HepG2 (cell line): ENCODE measurements around the gene OTP. TPM values are rescaled to one million over a fixed set of nuclear protein-coding genes. Genes with fewer than 3 reads are reported as not detected.
A peak's percentile ranks its signal among the peaks of the same experiment; 100 is the strongest.

ENCODE experiments used
- ATAC-seq: fragments of 200-7000 bp; cut with Tn5 transposase; 3 replicates; pipeline ENCODE4 v1.9.1; 2020; ENCODE audit warnings: mild to moderate bottlenecking, moderate library complexity
- BruUV-seq: library from RNA; stranded (reverse); fragments of 400-500 nt; replicated peaks from 2 replicates; lab custom pipeline; 2021; lab: Mats Ljungman, UMichigan
- CTCF ChIA-PET: fragments of 300-600 bp; formaldehyde crosslinking; extraction: SDS; loops from one replicate; lab custom pipeline; 2021; ENCODE audit warnings: low total read pairs, inconsistent platforms, low intra/inter-chr PET ratio; lab: Yijun Ruan, JAX
- POLR2A ChIA-PET: fragments of 350-600 bp; sonication (Branson Sonifier 250); formaldehyde crosslinking; loops from one replicate; lab custom pipeline; 2020; ENCODE audit warnings: antibody characterized with exemption, inconsistent platforms; lab: Yijun Ruan, JAX
- DNase-seq: peaks from one replicate; pipeline ENCODE4 v3.0.0-alpha.2; 2015; ENCODE audit warnings: low spot score
- FAIRE-seq: peaks from 3 replicates; lab custom pipeline; 2011; peaks lifted over from hg19 to GRCh38; lab: Jason Lieb, UNC
- H2AFZ ChIP-seq: one replicate; pipeline ENCODE4 v1.6.1; 2011; ENCODE audit warnings: low read length, inconsistent platforms
- H3K27ac ChIP-seq: fragments of 300-600 bp; 3 replicates; pipeline ENCODE4 v1.8.0; 2011; ENCODE audit warnings: mixed run types, mild to moderate bottlenecking, mixed read lengths, low read length, inconsistent platforms; ENCODE audit not compliant: insufficient read depth; ENCODE audit errors: extremely low read length
- H3K27me3 ChIP-seq, 2 experiments: fragments of 200-600 bp in 1 of 2; 2 replicates in 1 of 2; 3 replicates in 1 of 2; pipeline versions ENCODE4 v1.6.0 to v1.8.0; 2011; ENCODE audit warnings: low read length in 2 of 2, mild to moderate bottlenecking in 2 of 2, moderate library complexity in 2 of 2, inconsistent platforms in 1 of 2; ENCODE audit not compliant: insufficient read depth in 2 of 2, control insufficient read depth in 1 of 2
- H3K36me3 ChIP-seq, 2 experiments: fragments of 200-600 bp in 1 of 2; replicated peaks in 1 of 2; 2 replicates in 1 of 2; 3 replicates in 1 of 2; pipeline versions ENCODE4 v1.5.1 to v1.8.0; 2011; ENCODE audit warnings: low read length in 2 of 2, inconsistent platforms in 1 of 2; ENCODE audit not compliant: insufficient read depth in 2 of 2, control insufficient read depth in 1 of 2
- H3K4me1 ChIP-seq: 2 replicates; pipeline ENCODE4 v1.5.1; 2012; ENCODE audit warnings: low read length, inconsistent platforms; ENCODE audit not compliant: insufficient read depth
- H3K4me2 ChIP-seq: 2 replicates; pipeline ENCODE4 v1.6.0; 2011; ENCODE audit warnings: low read depth, low read length, inconsistent platforms
- H3K4me3 ChIP-seq, 3 experiments: fragments of 200-600 bp in 1 of 3; sonication (generic), shearing (Covaris generic) in 1 of 3; replicated peaks in 1 of 3; 2 replicates each; pipeline ENCODE4 v1.5.1; 2011 to 2016; ENCODE audit warnings: low read length in 3 of 3, inconsistent platforms in 2 of 3, low read depth in 2 of 3, mild to moderate bottlenecking in 2 of 3, control low read depth in 1 of 3, mixed read lengths in 1 of 3; ENCODE audit not compliant: insufficient read depth in 1 of 3
- H3K79me2 ChIP-seq: one replicate; pipeline ENCODE4 v1.6.1; 2011; ENCODE audit warnings: low read length, inconsistent platforms; ENCODE audit not compliant: insufficient read depth
- H3K9ac ChIP-seq: 2 replicates; pipeline ENCODE4 v1.6.0; 2011; ENCODE audit warnings: mild to moderate bottlenecking, low read depth, low read length, inconsistent platforms; ENCODE audit not compliant: insufficient read depth
- H3K9me3 ChIP-seq: 2 replicates; pipeline ENCODE4 v1.5.1; 2012; ENCODE audit warnings: mild to moderate bottlenecking, low read length
- H4K20me1 ChIP-seq: 2 replicates; pipeline ENCODE4 v1.6.0; 2011; ENCODE audit warnings: inconsistent platforms, mild to moderate bottlenecking, low read length, moderate library complexity; ENCODE audit not compliant: insufficient read depth
- ATF6 ChIP-seq: sonication (generic); formaldehyde crosslinking; conservative IDR thresholded peaks from 2 replicates; pipeline ENCODE4 v1.4.0; 2020; ENCODE audit warnings: missing genetic modification reagents
- CENPX ChIP-seq: sonication (generic); formaldehyde crosslinking; IDR thresholded peaks from 2 replicates; pipeline ENCODE4 v1.9.0; 2021; ENCODE audit warnings: mild to moderate bottlenecking, missing genetic modification reagents, moderate library complexity
- GATAD1 ChIP-seq: IDR thresholded peaks from 2 replicates; pipeline ENCODE4 v1.6.1; 2016; ENCODE audit warnings: missing genetic modification reagents, missing compliant biosample characterization
- KDM2A ChIP-seq: sonication (generic); formaldehyde crosslinking; IDR thresholded peaks from 2 replicates; pipeline ENCODE4 v1.4.0; 2020; ENCODE audit warnings: low read depth, missing genetic modification reagents, borderline replicate concordance
- RAD21 ChIP-seq: fragments of 450-650 bp; formaldehyde crosslinking; IDR thresholded peaks from 2 replicates; pipeline ENCODE4 v1.5.0; 2020; ENCODE audit warnings: mild to moderate bottlenecking
- STAG1 ChIP-seq: sonication (generic); formaldehyde crosslinking; IDR thresholded peaks from 2 replicates; pipeline ENCODE4 v1.4.0; 2020; ENCODE audit warnings: missing genetic modification reagents
- YY1 ChIP-seq: IDR thresholded peaks from 2 replicates; pipeline ENCODE4 v1.6.1; 2011; ENCODE audit warnings: low read length, low read depth, moderate library complexity, mild to moderate bottlenecking; ENCODE audit not compliant: insufficient read depth, insufficient replicate concordance
- ZFY ChIP-seq: sonication (generic); formaldehyde crosslinking; IDR thresholded peaks from 2 replicates; pipeline ENCODE4 v1.4.0; 2020; ENCODE audit warnings: missing genetic modification reagents
- ZNF224 ChIP-seq: sonication (generic); formaldehyde crosslinking; IDR thresholded peaks from 2 replicates; pipeline ENCODE4 v1.5.0; 2020; ENCODE audit warnings: mild to moderate bottlenecking, missing genetic modification reagents
- ZNF687 ChIP-seq: sonication (generic); formaldehyde crosslinking; IDR thresholded peaks from 2 replicates; pipeline ENCODE4 v1.5.1; 2020; ENCODE audit warnings: mild to moderate bottlenecking, missing genetic modification reagents, moderate library complexity
- ZNF777 ChIP-seq: sonication (generic); formaldehyde crosslinking; IDR thresholded peaks from 2 replicates; pipeline ENCODE4 v1.4.0; 2020; ENCODE audit warnings: missing genetic modification reagents
- WGBS: methylation state at CpG from one replicate; pipeline ENCODE4 v1.1.6; 2017; ENCODE audit warnings: low lambda C conversion rate; 5-methylcytosine and 5-hydroxymethylcytosine counted together
- in situ Hi-C: cut with HindIII; loops from 2 replicates; pipeline ENCODE4 v1.10.0; 2017; ENCODE audit warnings: low pct_unique_long_range_greater_than_20kb; ENCODE audit not compliant: extremely low pct_ligation_motif_present
- intact Hi-C: fragments of 100-400 bp; cut with micrococcal nuclease; formaldehyde crosslinking; loops from one replicate; pipeline ENCODE4 v1.10.0; 2022; ENCODE audit not compliant: unreplicated experiment
- polyA plus RNA-seq, 8 experiments: library from polyadenylated mRNA; depleted of rRNA in 3 of 8; stranded (reverse) in 7 of 8; unstranded in 1 of 8; fragments of >200 nt; fragmentation: Illumina TruSeq in 4 of 8; extraction: Trizol in 4 of 8; gene quantifications; 2 replicates each; pipeline versions ENCODE4 v1.2.1 to v1.2.3, GENCODE V29; 2011 to 2016; ENCODE audit warnings: low read depth in 4 of 8, missing spikeins in 1 of 8, mixed read lengths in 1 of 8; ENCODE audit not compliant: insufficient read depth in 1 of 8
- total RNA-seq, 5 experiments: library from RNA; depleted of rRNA; stranded (reverse); fragments of >200 nt; fragmentation: Illumina TruSeq; extraction: Trizol; gene quantifications; 2 replicates each; pipeline ENCODE4 v1.2.3, GENCODE V29; 2016; ENCODE audit warnings: low read depth in 1 of 5
- TF ChIP-seq, protein P1 (sequence below): IDR thresholded peaks from 2 replicates; pipeline ENCODE4 v1.6.1; 2012; ENCODE audit warnings: low read length, improper control_type of control experiment
- TF ChIP-seq, protein P2 (sequence below): sonication (generic); formaldehyde crosslinking; IDR thresholded peaks from 2 replicates; pipeline ENCODE4 v1.8.1; 2023; ENCODE audit warnings: mild to moderate bottlenecking, missing genetic modification reagents, borderline replicate concordance

Gene OTP
- total and polyA plus RNA-seq, 2 of the 13 experiments (the other 11 are each of a cell fraction or from before 2014, with no cell fraction given) = not detected

- no peak overlapping the region for H2AFZ ChIP-seq
- TF ChIP-seq KDM2A (CRISPR knock-in tag) (peak; percentile 25; the same call in 1 of the 2 replicates), RAD21 (peak; percentile 88), YY1 (peak; percentile 49), ZNF777 (CRISPR knock-in tag) (peak; percentile 95), ATF6 (CRISPR knock-in tag) (no peak), CENPX (CRISPR knock-in tag) (no peak), ZNF224 (CRISPR knock-in tag) (no peak), STAG1 (CRISPR knock-in tag) (peak; percentile 48), GATAD1 (CRISPR knock-in tag) (no peak), ZFY (0 out of 2 replicates have a peak, but pooled peaks have one; percentile 12), ZNF687 (CRISPR knock-in tag) (peak; percentile 32; the same call in 1 of the 2 replicates)
- TF ChIP-seq, protein P1, sequence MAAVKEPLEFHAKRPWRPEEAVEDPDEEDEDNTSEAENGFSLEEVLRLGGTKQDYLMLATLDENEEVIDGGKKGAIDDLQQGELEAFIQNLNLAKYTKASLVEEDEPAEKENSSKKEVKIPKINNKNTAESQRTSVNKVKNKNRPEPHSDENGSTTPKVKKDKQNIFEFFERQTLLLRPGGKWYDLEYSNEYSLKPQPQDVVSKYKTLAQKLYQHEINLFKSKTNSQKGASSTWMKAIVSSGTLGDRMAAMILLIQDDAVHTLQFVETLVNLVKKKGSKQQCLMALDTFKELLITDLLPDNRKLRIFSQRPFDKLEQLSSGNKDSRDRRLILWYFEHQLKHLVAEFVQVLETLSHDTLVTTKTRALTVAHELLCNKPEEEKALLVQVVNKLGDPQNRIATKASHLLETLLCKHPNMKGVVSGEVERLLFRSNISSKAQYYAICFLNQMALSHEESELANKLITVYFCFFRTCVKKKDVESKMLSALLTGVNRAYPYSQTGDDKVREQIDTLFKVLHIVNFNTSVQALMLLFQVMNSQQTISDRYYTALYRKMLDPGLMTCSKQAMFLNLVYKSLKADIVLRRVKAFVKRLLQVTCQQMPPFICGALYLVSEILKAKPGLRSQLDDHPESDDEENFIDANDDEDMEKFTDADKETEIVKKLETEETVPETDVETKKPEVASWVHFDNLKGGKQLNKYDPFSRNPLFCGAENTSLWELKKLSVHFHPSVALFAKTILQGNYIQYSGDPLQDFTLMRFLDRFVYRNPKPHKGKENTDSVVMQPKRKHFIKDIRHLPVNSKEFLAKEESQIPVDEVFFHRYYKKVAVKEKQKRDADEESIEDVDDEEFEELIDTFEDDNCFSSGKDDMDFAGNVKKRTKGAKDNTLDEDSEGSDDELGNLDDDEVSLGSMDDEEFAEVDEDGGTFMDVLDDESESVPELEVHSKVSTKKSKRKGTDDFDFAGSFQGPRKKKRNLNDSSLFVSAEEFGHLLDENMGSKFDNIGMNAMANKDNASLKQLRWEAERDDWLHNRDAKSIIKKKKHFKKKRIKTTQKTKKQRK = no peak
- TF ChIP-seq, protein P2, sequence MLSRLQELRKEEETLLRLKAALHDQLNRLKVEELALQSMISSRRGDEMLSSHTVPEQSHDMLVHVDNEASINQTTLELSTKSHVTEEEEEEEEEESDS (CRISPR knock-in tag) = no peak
These were observed 6.9 kb upstream of the OTP start for GRCh38 chr5:77645158-77645994.

More at GRCh38 chr5:77645158-77645994, 6.9 kb upstream of the OTP start:
- intact Hi-C loops (loop anchor here (1.0 kb wide), 1 partner anchor 363 kb away; no protein-coding TSS in a partner anchor), in situ Hi-C loops (loop anchor here (10.0 kb wide), 1 partner anchor 339 kb away; no protein-coding TSS in a partner anchor)
- Histone ChIP-seq H3K9me3 (no peaks in the 10 kb centered on the region), H3K9ac (no peak overlapping the region), H3K4me2 (peak overlapping the region; percentile 93), H3K4me1 (no peaks in the 10 kb centered on the region), H4K20me1 (no peaks in the 10 kb centered on the region), H3K27me3 (peaks cover 5 to 51% of the 10 kb centered on the region in 2 experiments; a peak in 4 of 5 replicates), H3K27ac (no peak overlapping the region), H3K4me3 (peak overlapping the region; percentile 6 to 59 (median 49); a peak in 2 of 6 replicates), H3K36me3 (no peaks in the 10 kb centered on the region), H3K79me2 (no peaks in the 10 kb centered on the region)
- CTCF ChIA-PET = interaction anchor here (2.1 kb wide), 1 partner anchor 363 kb away, joined by 9 read pairs; no protein-coding TSS in a partner anchor
- ATAC-seq (peak; percentile 98), DNase-seq (peak; percentile 13), FAIRE-seq (no peak)
- POLR2A ChIA-PET = no interaction called here
- 5% methylated on average over 31 of the region's 80 CpGs for WGBS
- no TSS peak for BruUV-seq
